HepG2 (cell line): ENCODE data around the gene COMP.

Experiments used
- EZH2 ChIP-seq: conservative IDR thresholded peaks from 2 replicates; pipeline ENCODE4 v1.6.1; 2012; ENCODE audit warnings: mild to moderate bottlenecking, low read depth, low read length, moderate library complexity
- KAT2B ChIP-seq: fragments of 150-350 bp; IDR thresholded peaks from 2 replicates; pipeline ENCODE4 v1.6.1; 2014; ENCODE audit warnings: low read depth, low read length, borderline replicate concordance
- PHF8 ChIP-seq: sonication (generic); formaldehyde crosslinking; IDR thresholded peaks from 2 replicates; pipeline ENCODE4 v1.5.0; 2020; ENCODE audit warnings: missing genetic modification reagents
- SETDB1 ChIP-seq: sonication (generic); formaldehyde crosslinking; IDR thresholded peaks from 2 replicates; pipeline ENCODE4 v1.5.1; 2020; ENCODE audit warnings: missing genetic modification reagents, mild to moderate bottlenecking, borderline replicate concordance
- ZNF282 ChIP-seq: fragments of 450-650 bp; IDR thresholded peaks from 2 replicates; pipeline ENCODE4 v1.6.1; 2018; ENCODE audit not compliant: partially characterized antibody
- ZNF512 ChIP-seq: sonication (generic); formaldehyde crosslinking; IDR thresholded peaks from 2 replicates; pipeline ENCODE4 v1.4.0; 2020; ENCODE audit warnings: mild to moderate bottlenecking, missing genetic modification reagents
- TF ChIP-seq, protein P1 (sequence below): sonication (generic); formaldehyde crosslinking; IDR thresholded peaks from 2 replicates; pipeline ENCODE4 v1.4.0; 2020; ENCODE audit warnings: missing genetic modification reagents

GRCh38 chr19:18764591-18765051 is 26.5 kb downstream of the COMP start:
- TF ChIP-seq PHF8 (no peak), ZNF512 (no peak), KAT2B (no peak), EZH2 (no peak), ZNF282 (no peak), SETDB1 (CRISPR knock-in tag) (no peak)
- TF ChIP-seq, protein P1, sequence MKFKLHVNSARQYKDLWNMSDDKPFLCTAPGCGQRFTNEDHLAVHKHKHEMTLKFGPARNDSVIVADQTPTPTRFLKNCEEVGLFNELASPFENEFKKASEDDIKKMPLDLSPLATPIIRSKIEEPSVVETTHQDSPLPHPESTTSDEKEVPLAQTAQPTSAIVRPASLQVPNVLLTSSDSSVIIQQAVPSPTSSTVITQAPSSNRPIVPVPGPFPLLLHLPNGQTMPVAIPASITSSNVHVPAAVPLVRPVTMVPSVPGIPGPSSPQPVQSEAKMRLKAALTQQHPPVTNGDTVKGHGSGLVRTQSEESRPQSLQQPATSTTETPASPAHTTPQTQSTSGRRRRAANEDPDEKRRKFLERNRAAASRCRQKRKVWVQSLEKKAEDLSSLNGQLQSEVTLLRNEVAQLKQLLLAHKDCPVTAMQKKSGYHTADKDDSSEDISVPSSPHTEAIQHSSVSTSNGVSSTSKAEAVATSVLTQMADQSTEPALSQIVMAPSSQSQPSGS, result no peak
